ENCODE measurements around the gene VMO1.

- no peak for TF ChIP-seq CTCF (IDR thresholded peaks at IDR 0.05; ENCODE audit: low read length)
- no peak for TF ChIP-seq EZH2 (optimal IDR thresholded peaks at IDR 0.05; ENCODE audit: low read depth, low read length)
- no peak for TF ChIP-seq EZH2phosphoT487 (IDR thresholded peaks at IDR 0.05; ENCODE audit: low read length)
These were observed 44.6 kb downstream of the VMO1 start for GRCh38 chr17:4741544-4741943.

Measured in MM.1S (cell line).